ENCODE measurements around the gene GJB3. TPM values are rescaled to one million over a fixed set of nuclear protein-coding genes. Genes with fewer than 3 reads are reported as not detected.

Gene GJB3
- total RNA-seq, 1 experiment from 2014 or later: 46.7 TPM

- no TSS peak for BruUV-seq (replicated peaks)
- POLR2A ChIA-PET: no interaction called here
- CTCF ChIA-PET: no interaction called here
These were observed 14.9 kb downstream of the GJB3 start for GRCh38 chr1:34795916-34796315.

More at GRCh38 chr1:34795916-34796315, 14.9 kb downstream of the GJB3 start:
- Histone ChIP-seq H2AFZ (ENCODE audit: low read depth, low read length, poor library complexity, severe bottlenecking) (no peak overlapping the region), H3K9me3 (ENCODE audit: control insufficient read depth in 1 of 2, insufficient read depth in 1 of 2, low read depth in 1 of 2, low read length in 2 of 2) (no peaks in the 10 kb centered on the region), H3K27me3 (ENCODE audit: insufficient read depth, low read length) (peaks cover 3% of the 10 kb centered on the region; the same call in 1 of the 2 replicates), H3K9me2 (ENCODE audit: insufficient read depth) (no peaks in the 10 kb centered on the region), H3K79me2 (ENCODE audit: insufficient read depth, low read length) (no peaks in the 10 kb centered on the region), H3K4me2 (ENCODE audit: low read length) (no peak overlapping the region), H4K20me1 (ENCODE audit: insufficient read depth) (no peaks in the 10 kb centered on the region), H3K9ac (ENCODE audit: low read length) (no peak overlapping the region), H3K4me3 (replicated peaks in 1 of 2; ENCODE audit: low read depth in 1 of 2, low read length in 2 of 2) (no peak overlapping the region), H3K4me1 (ENCODE audit: control insufficient read depth in 1 of 2, insufficient read depth in 2 of 2, low read length in 2 of 2) (no peaks in the 10 kb centered on the region), H3K36me3 (ENCODE audit: control insufficient read depth in 1 of 2, insufficient read depth in 2 of 2, low read length in 2 of 2) (no peaks in the 10 kb centered on the region), H3K27ac (ENCODE audit: low read depth, low read length) (no peak overlapping the region)
- TF ChIP-seq SP1 (IDR thresholded peaks at IDR 0.05; ENCODE audit: low read depth) (no peak), SRF (IDR thresholded peaks at IDR 0.05; ENCODE audit: low read depth) (no peak), YY1 (IDR thresholded peaks at IDR 0.05; ENCODE audit: extremely low read depth, insufficient replicate concordance, low read depth, low read length) (no peak), SIN3A (IDR thresholded peaks at IDR 0.05; ENCODE audit: low read depth) (no peak), CTCF (IDR thresholded peaks at IDR 0.05 in 2 of 3, conservative IDR thresholded peaks at IDR 0.05 in 1 of 3; ENCODE audit: borderline replicate concordance in 1 of 3, insufficient read depth in 1 of 3, low read depth in 2 of 3, low read length in 2 of 3) (no peak), CBX3 (IDR thresholded peaks at IDR 0.05; ENCODE audit: low read depth) (no peak), MAX (IDR thresholded peaks at IDR 0.05) (no peak), RAD21 (IDR thresholded peaks at IDR 0.05; ENCODE audit: low read depth) (no peak), CEBPB (IDR thresholded peaks at IDR 0.05; ENCODE audit: low read depth) (no peak), ZFX (IDR thresholded peaks at IDR 0.05) (no peak), ATF3 (IDR thresholded peaks at IDR 0.05) (no peak), POLR2A (IDR thresholded peaks at IDR 0.05; ENCODE audit: borderline replicate concordance, extremely low read depth, insufficient read depth, insufficient read length) (no peak), EZH2 (IDR thresholded peaks at IDR 0.05) (no peak), EZH2phosphoT487 (IDR thresholded peaks at IDR 0.05; ENCODE audit: borderline replicate concordance) (no peak), EGR1 (IDR thresholded peaks at IDR 0.05; ENCODE audit: low read depth) (no peak), POLR2AphosphoS5 (IDR thresholded peaks at IDR 0.05; ENCODE audit: low read depth, low read length) (no peak)
- TF ChIP-seq, protein P1, sequence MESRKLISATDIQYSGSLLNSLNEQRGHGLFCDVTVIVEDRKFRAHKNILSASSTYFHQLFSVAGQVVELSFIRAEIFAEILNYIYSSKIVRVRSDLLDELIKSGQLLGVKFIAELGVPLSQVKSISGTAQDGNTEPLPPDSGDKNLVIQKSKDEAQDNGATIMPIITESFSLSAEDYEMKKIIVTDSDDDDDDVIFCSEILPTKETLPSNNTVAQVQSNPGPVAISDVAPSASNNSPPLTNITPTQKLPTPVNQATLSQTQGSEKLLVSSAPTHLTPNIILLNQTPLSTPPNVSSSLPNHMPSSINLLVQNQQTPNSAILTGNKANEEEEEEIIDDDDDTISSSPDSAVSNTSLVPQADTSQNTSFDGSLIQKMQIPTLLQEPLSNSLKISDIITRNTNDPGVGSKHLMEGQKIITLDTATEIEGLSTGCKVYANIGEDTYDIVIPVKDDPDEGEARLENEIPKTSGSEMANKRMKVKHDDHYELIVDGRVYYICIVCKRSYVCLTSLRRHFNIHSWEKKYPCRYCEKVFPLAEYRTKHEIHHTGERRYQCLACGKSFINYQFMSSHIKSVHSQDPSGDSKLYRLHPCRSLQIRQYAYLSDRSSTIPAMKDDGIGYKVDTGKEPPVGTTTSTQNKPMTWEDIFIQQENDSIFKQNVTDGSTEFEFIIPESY (IDR thresholded peaks at IDR 0.05; ENCODE audit: extremely low read depth, insufficient replicate concordance, low read length): no peak
- no peak for DNase-seq (ENCODE audit: low read depth, low spot score)
- RAD21 ChIA-PET (ENCODE audit: low non-redundant PET in 1 of 2, low total read pairs in 2 of 2, uncharacterized antibody in 2 of 2, unreplicated experiment in 2 of 2): no interaction called here
- intact Hi-C loops (cut with micrococcal nuclease): no loop called here
- ATAC-seq: no peak

Measured in HCT116 (cell line).